Gastrocnemius medialis (tissue), 4 donors: ENCODE results near the gene CDC25B.

Experiments used
- CTCF ChIP-seq, 5 experiments: fragments of 450-650 bp in 3 of 5; fragments of 200-600 bp in 2 of 5; sonication (generic) in 2 of 5; IDR thresholded peaks in 4 of 5; conservative IDR thresholded peaks in 1 of 5; 1 replicate in 4 of 5; 2 replicates in 1 of 5; pipeline ENCODE4 v1.5.1; 2016 to 2019; ENCODE audit warnings: antibody characterized with exemption in 5 of 5, mild to moderate bottlenecking in 3 of 5, moderate library complexity in 3 of 5
- POLR2A ChIP-seq, 2 donors: fragments of 450-650 bp; IDR thresholded peaks; one replicate each; pipeline ENCODE4 v1.6.1; 2017; ENCODE audit warnings: antibody characterized with exemption in 2 of 2, mild to moderate bottlenecking in 2 of 2, moderate library complexity in 2 of 2

DNA sequence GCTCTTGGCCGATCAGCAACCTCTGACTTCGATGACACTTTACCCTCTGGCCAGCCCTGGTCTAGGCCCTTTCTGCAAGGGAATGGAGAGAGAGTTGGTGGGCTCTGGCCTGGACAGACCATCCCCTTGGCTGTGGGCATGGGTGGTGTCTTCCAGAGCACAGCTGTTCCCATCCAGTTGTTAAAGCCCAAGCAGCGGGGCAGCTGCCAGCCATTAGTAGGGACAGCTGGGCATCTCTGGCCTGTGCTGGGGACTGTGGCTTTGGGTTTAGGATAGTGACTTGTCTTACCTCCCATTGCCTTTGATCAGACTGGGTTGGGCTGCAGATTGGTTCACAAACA is 2.8 kb downstream of the CDC25B start:
- no peak for TF ChIP-seq POLR2A (IDR thresholded peaks at IDR 0.05)
- no peak for TF ChIP-seq CTCF (IDR thresholded peaks at IDR 0.05 in 4 of 5, conservative IDR thresholded peaks at IDR 0.05 in 1 of 5)
